ENCODE measurements around the gene RBMS3.

Gene RBMS3

DNA sequence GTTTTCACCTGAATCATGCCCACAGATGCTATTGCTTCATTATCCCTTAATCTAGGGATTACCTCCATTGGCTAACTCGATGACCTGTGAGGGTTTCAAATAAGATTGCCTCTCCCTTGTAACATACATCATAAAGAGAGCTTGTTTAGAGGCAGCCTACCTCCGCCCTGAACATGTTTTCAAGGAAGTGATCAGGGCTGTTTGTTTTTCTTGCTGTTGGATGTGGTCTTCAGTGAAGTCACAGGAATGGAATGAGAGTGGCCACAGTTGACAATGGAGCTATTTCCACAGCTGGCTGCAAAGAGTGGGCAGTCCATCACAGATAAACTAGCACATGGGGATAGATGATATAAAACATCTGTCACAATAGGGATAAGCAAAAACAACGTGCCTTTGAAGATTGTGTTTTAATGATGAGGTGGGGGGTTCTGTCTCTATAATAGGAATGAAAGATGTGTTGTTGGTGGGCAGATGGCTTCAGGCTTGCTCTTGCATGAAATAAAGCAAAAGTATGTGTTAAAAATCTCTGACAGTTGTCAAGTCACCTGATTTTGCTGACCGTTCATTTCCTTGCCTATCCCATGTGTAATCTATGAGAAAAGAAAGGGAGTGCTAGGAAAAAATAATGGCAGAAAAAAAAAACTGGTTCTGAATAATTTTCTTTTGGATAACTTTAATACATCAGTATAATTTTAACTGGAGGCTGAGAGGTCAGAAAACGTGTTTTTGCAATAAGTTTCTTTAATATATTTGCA is 642.3 kb downstream of the RBMS3 start:
- DNase-seq, result no peak

DNA sequence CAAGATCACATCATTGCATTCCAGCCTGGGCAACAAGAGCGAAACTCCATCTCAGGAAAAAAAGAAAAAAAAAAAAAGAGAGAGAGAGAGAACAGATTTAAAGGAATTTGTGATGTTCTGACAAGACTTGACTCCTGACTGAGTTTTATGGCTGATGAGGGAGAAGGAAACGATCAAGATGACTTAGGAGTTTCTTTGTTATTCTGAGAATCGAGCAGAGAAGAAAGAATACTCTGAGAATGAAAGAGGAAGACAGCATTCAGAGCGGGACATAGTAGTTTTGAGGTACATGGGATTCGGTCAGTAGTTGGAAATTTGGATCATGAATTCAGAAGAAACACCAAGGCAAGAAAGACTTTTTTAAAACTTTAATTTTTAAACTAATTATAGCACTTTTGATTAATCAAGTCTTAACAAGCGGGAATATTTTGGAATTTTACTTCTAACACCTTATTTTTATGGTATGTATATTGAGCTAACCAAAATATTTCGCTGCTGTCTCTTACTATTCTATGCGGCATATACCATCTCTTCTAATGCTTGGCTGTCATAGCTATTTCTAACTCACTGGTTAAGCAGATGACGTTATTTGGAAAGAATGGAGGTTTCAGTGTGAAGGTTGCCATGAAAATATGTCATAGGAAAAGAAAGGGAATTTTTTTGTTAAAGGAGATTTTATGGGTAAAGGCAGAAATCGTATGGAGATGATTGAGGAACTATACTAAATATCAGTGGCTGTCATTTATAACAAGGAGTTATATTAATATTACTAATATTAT is 644.1 kb downstream of the RBMS3 start:
- no peak for DNase-seq

DNA sequence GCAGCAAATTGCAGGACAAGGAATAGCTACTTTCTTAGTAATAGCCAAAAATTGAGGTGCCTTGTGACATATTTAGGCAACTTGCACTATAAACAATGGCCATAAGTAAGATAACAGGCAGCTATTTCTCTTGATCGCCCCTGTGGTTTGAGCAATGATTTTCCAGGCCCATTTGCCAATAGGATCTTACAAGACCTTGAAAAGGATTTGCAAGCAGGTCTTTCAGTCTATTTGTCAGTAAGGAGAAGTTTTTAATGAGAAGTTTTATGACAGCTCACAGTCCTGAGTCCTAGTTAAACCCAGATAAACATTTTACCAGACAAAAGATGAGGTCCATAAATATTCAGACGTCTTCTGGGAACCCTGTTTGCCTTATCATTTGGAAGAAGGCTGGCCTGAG is 645.5 kb downstream of the RBMS3 start:
- DNase-seq, result no peak

DNA sequence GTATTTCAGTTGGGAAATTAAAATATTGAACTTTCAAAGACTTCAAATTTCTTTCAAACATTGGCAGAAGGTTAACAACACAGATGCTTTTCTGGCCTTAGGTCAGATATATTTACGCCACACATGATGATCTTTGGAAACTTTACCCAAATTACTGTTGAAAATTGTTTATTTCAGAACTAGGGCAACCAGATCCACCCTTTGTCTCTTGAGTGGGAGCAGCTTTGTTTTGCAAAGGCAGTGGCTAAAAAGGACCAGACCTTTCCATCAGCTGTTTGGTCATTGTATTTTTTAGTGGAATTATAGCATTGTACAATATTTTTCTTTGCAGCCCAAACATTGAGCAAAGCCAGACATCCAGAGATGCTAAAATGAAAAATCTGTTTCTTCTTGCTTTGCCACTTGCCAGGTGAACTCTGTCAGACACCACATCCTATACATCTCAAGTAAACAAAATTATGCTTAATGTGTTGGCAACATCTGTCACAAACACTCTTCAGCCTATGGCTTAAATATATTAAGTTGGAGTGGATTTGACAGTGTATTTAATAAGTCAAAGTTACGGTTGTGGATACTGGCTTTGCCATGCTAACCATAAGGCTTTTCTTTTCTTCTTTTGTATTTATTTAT is 651.9 kb downstream of the RBMS3 start:
- no peak for DNase-seq

DNA sequence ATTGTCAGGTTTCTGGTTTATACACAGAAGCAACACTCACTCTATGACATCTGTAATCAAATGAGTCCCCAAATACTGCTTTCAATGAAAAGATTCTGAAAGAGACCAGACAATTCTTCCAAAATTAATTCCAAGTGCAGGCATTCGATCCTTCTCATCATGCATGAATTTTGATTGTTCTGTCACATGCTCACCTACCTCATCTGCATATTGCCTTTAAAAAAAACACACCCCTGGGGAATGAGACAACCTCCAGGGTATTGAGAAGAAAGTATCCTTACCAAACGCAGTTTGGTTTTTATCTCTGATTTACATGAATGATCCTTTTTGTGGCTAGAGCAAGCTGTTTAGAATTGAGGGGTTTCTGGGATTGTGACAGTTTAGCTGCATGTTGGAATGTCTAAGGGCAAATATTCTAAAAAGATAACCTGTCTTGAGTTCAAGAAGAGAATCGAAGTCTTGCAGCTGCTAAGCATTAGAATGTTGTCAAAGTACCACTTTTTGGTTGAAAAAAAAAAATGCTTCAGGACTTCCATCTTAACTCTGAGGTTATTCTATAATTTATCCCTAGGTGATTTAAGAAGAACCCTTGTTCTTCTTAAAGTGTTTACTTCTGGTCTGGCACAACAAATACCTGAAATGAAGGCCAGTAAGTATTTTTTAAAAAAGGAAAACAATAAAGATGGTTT is 653.1 kb downstream of the RBMS3 start:
- no peak for DNase-seq

DNA sequence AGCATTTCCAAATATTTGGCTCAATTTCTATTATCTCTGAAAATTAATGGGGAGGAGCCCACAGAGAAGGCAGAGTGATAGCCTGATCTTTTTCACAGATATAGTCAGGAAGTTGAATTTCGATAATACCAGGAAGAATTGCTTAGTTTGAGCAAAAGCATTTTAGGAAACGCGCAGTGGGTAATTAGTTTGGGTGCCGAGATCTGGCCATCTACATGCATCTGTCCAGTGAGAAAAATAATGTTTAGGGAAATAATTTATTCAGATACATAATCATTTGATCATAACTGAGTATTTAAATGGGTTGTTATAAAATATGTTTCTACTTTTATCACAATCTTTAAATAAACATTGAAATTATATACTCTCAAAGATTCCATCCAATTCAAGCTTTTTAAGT is 653.9 kb downstream of the RBMS3 start:
- no peak for DNase-seq

DNA sequence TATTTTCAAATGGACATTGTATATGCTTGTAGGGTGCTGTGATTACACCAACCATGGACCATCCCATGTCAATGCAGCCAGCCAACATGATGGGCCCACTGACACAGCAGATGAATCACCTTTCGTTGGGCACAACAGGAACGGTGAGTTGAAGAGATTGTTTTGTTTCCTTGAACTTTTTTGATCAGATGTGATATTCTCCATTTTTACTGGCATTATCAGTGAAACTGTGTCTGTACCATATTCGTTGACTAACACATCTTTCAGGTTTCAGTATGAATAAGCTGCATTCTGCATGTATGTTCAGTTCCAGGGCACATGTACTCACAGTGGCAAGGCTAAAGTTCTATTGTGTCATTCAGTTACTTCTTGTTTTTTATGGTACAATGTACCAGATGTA is 655.2 kb downstream of the RBMS3 start:
- no peak for DNase-seq

DNA sequence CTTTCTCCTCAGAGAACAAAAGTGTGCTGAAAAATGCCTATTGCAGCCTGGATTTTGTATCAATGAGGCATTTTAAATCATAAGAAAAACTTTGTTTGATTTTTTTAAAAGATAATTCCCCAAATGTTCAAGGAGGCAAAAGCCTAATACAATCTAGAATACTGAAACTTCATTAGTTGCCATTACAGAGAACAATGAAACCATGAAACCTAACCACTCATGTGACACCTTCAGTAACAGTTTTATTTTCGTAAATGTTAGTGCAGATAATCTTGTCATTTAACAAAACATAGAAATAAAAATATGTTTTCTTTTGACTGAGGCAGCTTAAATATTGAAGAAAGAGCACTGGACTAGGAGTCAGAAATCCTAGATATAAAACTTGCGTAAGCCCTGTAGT is 655.9 kb downstream of the RBMS3 start:
- no peak for DNase-seq

DNA sequence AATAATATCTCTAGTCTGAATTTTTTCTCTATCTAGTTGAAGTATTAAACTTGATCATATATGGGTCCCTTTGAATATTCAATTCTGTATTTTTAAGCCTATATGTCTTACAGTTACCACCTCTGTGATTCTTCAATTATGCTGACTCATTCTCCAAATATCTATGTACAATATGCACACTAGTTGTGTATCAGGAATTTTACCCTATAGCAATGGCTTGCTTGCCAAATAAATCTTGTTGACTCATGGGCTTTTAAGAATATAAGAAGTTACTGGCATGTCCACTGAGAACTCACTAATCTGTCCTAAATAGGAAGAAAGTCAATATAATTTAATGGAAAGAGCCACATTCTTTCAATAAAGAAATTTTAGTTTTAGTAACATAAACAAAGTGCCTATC is 656.3 kb downstream of the RBMS3 start:
- DNase-seq, result no peak

DNA sequence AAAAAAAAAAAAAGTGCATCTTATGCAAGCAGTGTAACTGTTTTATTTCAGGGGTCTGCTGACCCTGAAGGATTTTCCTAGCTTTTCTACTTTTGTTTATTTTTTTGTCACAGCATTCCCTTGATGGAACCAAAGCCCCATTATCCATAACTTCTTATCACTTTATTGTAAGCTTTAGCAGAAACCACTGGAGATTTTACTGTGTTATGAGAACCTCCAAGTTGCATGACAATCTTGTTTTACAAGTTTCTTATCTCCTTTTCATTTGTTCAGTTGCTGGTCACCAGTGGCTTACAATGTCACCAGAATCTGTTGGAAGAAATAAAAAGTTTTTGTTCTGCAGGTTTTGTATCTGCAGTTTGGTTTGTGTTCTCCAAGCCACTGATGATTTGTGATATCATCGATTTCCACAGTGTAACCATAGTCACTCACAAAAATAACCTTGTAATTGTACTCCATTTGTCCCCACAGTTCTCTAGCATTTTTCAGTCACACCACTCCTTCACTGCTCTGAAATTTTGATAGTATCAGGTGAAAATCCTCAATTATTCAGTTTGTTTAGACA is 660.0 kb downstream of the RBMS3 start:
- DNase-seq, result no peak

DNA sequence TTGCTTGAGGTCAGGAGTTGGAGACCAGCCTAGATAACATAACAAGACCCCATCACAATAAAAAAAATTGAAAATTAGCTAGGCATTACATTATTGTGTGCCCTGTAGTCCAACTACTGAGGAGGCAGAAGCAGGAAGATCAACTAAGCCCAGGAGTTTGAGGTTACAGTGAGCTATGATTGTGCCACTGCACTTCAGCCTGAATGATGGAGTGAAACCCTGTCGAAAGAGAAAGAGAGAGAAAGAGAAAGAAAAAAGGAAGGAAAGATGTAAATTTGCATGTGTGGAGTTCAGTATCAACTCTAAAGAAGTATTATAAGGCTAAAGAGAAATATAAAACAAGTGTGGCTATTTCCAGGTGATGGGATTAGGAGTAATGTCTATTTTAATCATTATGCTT is 661.4 kb downstream of the RBMS3 start:
- DNase-seq, result no peak

DNA sequence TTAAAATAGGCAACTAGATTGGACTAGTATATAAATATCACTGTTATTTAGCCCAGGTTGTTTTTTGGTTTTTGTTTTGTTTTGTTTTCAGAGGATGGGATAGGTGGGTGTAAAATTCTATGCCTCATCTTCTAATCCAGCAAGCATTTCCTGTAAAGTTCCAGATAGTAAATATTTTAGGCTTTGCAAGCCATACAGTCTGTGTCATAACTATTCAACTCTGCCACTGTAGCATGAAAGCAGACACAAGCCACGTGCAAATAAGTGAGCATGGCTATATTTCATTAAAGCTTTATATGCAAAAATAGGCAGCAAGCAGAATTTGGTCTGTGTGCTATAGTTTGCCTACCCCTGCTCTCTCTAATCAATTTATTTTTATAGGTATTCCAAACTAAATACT is 668.3 kb downstream of the RBMS3 start:
- DNase-seq, result no peak

DNA sequence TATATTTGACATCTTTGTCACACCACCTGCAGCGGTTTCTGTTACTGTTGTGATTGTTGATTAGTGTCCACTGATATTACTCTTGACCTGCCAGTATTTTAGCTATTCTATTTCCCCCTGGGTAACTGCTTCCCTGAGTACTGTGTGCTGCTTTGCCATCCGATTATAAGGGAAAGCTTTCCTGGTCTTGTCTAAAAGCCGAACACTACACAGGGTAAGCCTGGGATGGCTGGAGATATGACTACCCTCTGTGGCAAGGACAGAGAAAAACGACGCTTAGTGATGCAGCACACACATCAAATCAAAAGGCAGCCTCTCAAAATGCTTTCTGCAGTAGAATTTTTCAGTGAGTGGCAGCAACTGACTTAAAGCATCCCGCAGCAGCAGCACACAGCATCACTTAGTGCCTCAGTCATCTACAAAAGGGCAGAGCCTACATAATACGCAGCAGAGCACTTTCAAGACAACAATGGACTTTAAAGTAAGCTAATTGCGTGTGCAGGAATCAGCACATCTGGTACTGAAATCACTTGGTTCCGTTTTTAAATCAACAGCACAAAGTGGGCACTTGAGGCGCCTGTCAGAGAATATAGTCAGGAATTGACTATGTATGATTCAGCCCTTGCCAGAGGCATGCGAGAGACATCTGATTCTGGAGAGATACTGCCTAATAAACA is 669.2 kb downstream of the RBMS3 start:
- no peak for DNase-seq

DNA sequence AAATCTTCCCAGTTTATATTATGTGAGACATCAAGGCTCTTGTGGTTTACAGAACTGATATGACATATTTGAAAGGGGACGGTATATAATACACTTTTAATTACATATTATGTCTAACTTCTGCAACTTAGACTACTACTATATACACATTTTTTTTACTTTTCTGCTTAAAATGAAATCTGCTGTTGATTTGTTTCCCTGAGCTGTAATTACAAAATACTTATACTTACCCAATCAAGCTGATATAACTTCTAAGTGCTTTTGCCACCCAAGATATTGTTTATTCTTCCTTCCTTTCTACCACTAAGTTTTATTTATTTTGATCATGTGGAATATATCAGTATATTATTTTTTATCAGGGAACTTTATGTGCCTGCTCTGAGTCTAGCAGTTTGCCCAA is 671.6 kb downstream of the RBMS3 start:
- no peak for DNase-seq

DNA sequence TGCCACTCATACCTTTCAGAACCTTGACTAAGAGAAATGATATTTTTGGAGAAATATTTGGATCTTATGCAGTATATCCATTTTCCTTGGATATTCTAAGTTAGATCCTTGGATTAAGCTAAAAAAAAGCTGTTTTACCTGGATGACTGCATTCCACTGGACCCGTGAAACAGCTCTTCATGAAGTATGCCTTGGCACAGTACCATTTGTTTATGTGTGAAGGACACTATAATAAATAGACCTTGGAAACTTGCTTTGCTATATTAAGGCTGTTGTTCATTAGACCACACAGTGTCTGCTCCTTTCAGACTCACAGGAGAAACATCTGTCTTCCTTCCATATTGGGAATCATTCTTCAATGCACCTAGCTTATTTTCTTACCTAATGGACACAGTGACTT is 674.5 kb downstream of the RBMS3 start:
- no peak for DNase-seq

DNA sequence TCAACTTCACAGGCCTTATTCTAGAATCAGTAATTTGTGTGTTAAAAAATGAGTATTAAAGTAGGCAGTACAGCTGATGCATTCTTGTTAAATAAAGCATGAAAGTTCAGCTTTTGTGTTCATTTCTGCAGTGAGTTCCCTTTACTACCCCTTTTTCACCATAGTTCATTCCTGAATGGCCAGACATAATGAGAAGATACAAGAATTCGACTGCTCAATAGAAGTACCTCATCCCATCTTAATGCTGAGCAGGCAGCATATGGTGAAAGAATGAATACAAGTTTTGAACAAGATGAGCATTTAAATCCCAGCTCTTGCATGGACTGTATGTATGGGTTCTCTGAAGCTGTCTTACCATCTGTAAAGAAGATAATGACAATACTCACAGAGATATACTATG is 677.9 kb downstream of the RBMS3 start:
- no peak for DNase-seq

DNA sequence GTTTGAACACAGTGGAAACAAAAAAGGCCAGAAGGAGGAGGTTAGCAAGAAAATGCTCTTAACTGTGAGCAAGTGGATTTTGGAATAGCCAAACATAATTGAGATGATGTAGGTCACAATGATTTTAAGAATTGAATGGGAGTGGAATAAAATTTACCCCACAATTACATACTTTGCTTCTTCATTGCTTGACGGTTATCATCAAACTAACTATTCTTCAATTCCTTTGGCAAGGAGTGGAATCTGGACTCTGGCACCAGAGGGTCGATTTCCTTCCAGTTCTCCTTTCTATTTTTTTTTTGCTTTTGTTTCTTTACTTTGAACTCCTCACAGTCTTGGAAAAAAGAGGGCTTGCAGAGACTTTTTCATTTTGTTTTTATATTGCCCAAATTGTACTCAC is 691.0 kb downstream of the RBMS3 start:
- DNase-seq, result no peak

DNA sequence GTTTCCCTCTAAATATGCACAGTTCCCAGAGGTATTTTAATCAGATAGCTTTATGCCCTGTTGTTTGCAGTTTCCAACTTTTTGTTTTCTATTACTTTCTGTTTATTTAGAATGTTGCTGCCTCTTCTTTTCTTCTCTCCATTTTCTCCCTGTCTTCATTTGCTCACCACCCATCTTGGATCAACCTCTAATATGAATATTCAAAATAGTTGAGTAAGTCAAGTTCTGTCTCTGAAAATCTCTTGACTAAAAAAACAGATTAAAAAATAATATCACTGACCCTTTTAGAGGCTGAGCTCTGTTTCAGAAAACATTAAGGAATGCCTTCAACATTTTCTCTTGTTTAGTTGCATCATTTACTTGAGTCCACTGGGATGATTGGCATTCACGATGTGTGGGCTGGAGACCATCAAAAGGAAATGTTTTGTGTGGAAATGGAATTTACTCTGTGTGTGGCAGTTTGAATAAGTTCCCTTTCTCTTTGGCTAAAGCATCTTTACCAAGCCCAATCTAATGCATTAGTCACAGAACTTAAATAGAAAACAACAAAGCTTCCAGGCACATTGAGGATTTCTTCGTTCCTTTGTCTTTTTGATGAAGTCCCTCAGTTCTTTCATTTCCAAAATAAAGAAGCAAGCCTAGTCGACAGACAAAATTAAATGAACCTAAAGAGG is 691.6 kb downstream of the RBMS3 start:
- DNase-seq, result no peak

DNA sequence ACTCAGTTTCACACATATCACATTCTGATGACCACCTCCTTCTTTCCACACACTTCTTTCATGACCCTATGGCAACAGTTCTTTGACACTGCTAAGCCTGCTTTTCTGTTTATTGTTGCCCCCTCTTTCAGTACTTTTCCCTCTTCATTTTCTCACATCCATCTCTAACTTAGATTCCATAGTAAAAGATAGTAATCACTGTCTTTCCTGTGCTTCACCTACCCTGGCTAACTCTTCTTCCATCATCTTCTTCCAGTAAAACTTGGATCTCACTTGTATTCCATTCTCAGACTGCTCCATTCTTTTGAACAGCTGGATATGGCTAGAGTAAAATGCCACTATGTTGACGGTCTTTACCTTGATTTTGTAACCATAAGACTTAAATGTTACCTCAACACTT is 692.9 kb downstream of the RBMS3 start:
- DNase-seq, result no peak

DNA sequence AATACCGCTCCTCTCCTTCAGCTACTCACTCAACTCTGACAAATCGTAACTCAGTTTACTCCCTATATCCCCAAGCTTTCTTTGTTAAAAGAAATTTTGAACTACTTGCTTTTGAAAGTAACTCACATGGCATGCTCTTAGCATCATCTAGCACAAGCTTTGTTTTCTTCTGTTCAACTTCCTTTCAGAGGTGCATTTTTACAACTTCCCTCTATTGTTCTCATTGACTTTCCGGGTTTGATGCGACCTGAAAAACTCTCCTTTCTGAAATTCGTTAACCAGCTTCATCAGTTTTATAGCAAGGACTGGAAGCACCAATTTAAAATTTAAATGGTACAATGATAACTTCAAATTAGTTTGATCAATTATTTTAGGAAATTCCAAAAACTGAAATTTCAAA is 696.0 kb downstream of the RBMS3 start:
- no peak for DNase-seq

DNA sequence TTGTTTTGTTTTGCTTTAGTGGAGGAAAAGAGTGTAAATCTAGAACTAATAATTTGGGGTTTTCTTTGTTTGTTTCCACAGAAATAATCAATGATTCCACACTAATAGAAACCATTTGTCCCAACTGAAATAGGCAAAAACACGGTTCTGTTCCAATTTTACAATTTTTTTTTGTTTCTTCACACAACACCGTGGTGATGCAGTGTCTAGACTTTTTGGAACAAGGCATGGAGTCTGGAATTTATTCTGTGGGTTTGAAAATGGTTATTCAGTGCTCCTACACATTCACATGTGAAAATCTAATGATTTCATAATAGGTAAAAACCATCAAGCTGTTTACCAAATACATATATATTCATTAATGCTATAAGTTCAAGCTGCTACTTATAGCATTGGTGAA is 696.5 kb downstream of the RBMS3 start:
- DNase-seq, result no peak

DNA sequence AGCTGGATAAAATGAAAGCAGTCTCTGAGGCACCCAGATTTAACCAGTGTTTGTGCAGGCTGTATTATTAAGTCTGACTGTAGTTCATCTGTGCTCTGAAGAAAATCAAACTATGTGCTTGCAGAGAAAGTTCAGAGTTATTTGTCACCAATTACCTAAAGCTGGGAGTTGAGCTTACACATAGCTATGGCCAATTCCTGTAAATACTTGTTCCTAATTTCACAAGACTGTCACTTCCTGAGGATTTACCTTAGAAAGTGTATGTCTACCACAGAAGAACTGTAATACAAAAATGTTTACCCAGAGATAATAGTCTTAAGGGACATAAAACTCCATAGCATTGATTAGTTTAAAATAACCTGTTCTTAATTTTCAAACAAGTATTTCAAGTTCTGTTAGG is 697.2 kb downstream of the RBMS3 start:
- DNase-seq, result no peak

Data from NCI-H446 treated with DMSO at 0.1 percent for 48 hours (cell line).